Measurements from ENCODE around the gene PTTG1. TPM values are rescaled to one million over a fixed set of nuclear protein-coding genes. Genes with fewer than 3 reads are reported as not detected.

PTTG1 gene
- total RNA-seq, 1 experiment from 2014 or later = 245 TPM

GRCh38 chr5:160478163-160478562, 56.5 kb downstream of the PTTG1 start:
- H3K4me1 ChIP-seq (ENCODE audit: insufficient read depth, low read length) = peaks cover 26% of the 10 kb centered on the region

More at GRCh38 chr5:160478163-160478562, 56.5 kb downstream of the PTTG1 start:
- ChIA-PET POLR2A (ENCODE audit: unreplicated experiment) (no interaction called here), CTCF (no interaction called here)
- Histone ChIP-seq H2AFZ (ENCODE audit: low read length) (no peak overlapping the region), H3K4me3 (ENCODE audit: low read length) (no peak overlapping the region), H4K20me1 (ENCODE audit: low read length) (no peaks in the 10 kb centered on the region), H3K79me2 (ENCODE audit: low read length) (no peaks in the 10 kb centered on the region), H3K27ac (ENCODE audit: low read length) (no peak overlapping the region), H3K36me3 (ENCODE audit: low read depth, low read length) (no peaks in the 10 kb centered on the region), H3K27me3 (ENCODE audit: low read length) (no peaks in the 10 kb centered on the region), H3K9me3 (ENCODE audit: low read length) (no peaks in the 10 kb centered on the region), H3K9ac (ENCODE audit: low read length) (no peak overlapping the region), H3K9me2 (replicated peaks; ENCODE audit: low read length) (no peaks in the 10 kb centered on the region), H3F3A (ENCODE audit: low read length, unreplicated experiment) (no peaks in the 10 kb centered on the region), H3K4me2 (ENCODE audit: low read length) (no peak overlapping the region)
- TF ChIP-seq EZH2 (IDR thresholded peaks at IDR 0.05; ENCODE audit: low read length, unreplicated experiment) = no peak
- no peak for TF ChIP-seq EZH2phosphoT487 (IDR thresholded peaks at IDR 0.05; ENCODE audit: borderline replicate concordance, low read length)
- TF ChIP-seq CTCF (conservative IDR thresholded peaks at IDR 0.05; ENCODE audit: low read depth, low read length) = no peak
- ATAC-seq = no peak
- BruUV-seq (replicated peaks) = no TSS peak
- no peak for DNase-seq
- intact Hi-C loops (cut with micrococcal nuclease) = no loop called here

Small RNAs within 50 kb of the gene (microRNA-seq; reads per million reads assigned to microRNA genes)
- not detected for gene MIR3142 (ENCODE audit: unreplicated experiment)

Other genes starting within 250 kb of the PTTG1 start
- 2.0 TPM in 1 of 2 replicates, not detected in the other for gene FABP6, start 192.3 kb upstream of the PTTG1 start, total RNA-seq (2014; rRNA removed)
- gene CCNJL, start 109.3 kb upstream of the PTTG1 start, total RNA-seq (2014; rRNA removed) = 7.7 and 9.3 TPM in 2 replicates
- 0.04 and 0.17 TPM in 2 replicates for gene C1QTNF2, start 51.2 kb upstream of the PTTG1 start, total RNA-seq (2014; rRNA removed)
- gene FAM200C, start 21.8 kb upstream of the PTTG1 start, total RNA-seq (2014; rRNA removed) = 1.5 and 2.6 TPM in 2 replicates
- 20.6 and 33.3 TPM in 2 replicates for gene SLU7, start 2.8 kb upstream of the PTTG1 start, total RNA-seq (2014; rRNA removed)

All from PC-3 (cell line).